K562 (cell line): ENCODE results near the gene SLC17A2. TPM values are rescaled to one million over a fixed set of nuclear protein-coding genes. Genes with fewer than 3 reads are reported as not detected.

Source experiments
- ATAC-seq: fragments of 200-7000 bp; cut with Tn5 transposase; 3 replicates; pipeline ENCODE4 v1.9.1; 2020; ENCODE audit warnings: moderate library complexity
- BruUV-seq: library from RNA; stranded (reverse); fragments of 400-500 nt; replicated peaks from 2 replicates; lab custom pipeline; 2021; lab: Mats Ljungman, UMichigan
- CTCF ChIA-PET: fragments of 300-600 bp; formaldehyde crosslinking; extraction: SDS; loops from one replicate; lab custom pipeline; 2021; ENCODE audit warnings: low intra/inter-chr PET ratio; lab: Yijun Ruan, JAX
- POLR2A ChIA-PET: fragments of 300-600, 350-650 bp; sonication (Branson Sonifier 250); formaldehyde crosslinking; extraction: SDS; loops from one replicate; lab custom pipeline; 2021; ENCODE audit warnings: antibody characterized with exemption, inconsistent platforms; lab: Yijun Ruan, JAX
- DNase-seq, 4 experiments: peaks; one replicate each; pipeline versions ENCODE4 v3.0.0 to v3.0.0-alpha.2; 2011 to 2018; ENCODE audit warnings: low spot score in 3 of 4, mixed read lengths in 3 of 4; ENCODE audit errors: extremely low read depth in 1 of 4
- FAIRE-seq: peaks from 2 replicates; lab custom pipeline; 2011; peaks lifted over from hg19 to GRCh38; lab: Jason Lieb, UNC
- H2AFZ ChIP-seq: 2 replicates; pipeline ENCODE4 v1.6.0; 2011; ENCODE audit warnings: low read depth, low read length, control low read depth, inconsistent platforms
- H3K27ac ChIP-seq: fragments of 200-600 bp; 3 replicates; pipeline ENCODE4 v1.8.0; 2011; ENCODE audit warnings: low read depth, mild to moderate bottlenecking, control low read depth, inconsistent platforms, low read length, moderate library complexity, mixed read lengths; ENCODE audit errors: extremely low read depth
- H3K27me3 ChIP-seq, 2 experiments: fragments of 300-600 bp in 1 of 2; 2 replicates in 1 of 2; 3 replicates in 1 of 2; pipeline versions ENCODE4 v1.6.0 to v1.8.0; 2011; ENCODE audit warnings: inconsistent platforms in 2 of 2, low read length in 2 of 2, mild to moderate bottlenecking in 1 of 2, mixed read lengths in 1 of 2, moderate library complexity in 1 of 2; ENCODE audit not compliant: control insufficient read depth in 2 of 2, insufficient read depth in 2 of 2
- H3K36me3 ChIP-seq: fragments of 300-600 bp; 3 replicates; pipeline ENCODE4 v1.8.0; 2011; ENCODE audit warnings: mild to moderate bottlenecking, low read length, inconsistent platforms; ENCODE audit not compliant: control insufficient read depth, insufficient read depth
- H3K4me1 ChIP-seq, 2 experiments: fragments of 200-600 bp in 1 of 2; replicated peaks in 1 of 2; 2 replicates in 1 of 2; 3 replicates in 1 of 2; pipeline versions ENCODE4 v1.5.1 to v1.8.0; 2011; ENCODE audit warnings: inconsistent platforms in 2 of 2, low read length in 2 of 2, mild to moderate bottlenecking in 1 of 2, mixed read lengths in 1 of 2, moderate library complexity in 1 of 2; ENCODE audit not compliant: control insufficient read depth in 2 of 2, insufficient read depth in 2 of 2
- H3K4me2 ChIP-seq: 2 replicates; pipeline ENCODE4 v1.6.1; 2011; ENCODE audit warnings: low read length, control low read depth, inconsistent platforms, mixed read lengths; ENCODE audit not compliant: insufficient read depth
- H3K4me3 ChIP-seq: fragments of 200-600 bp; sonication (generic), shearing (Covaris generic); 2 replicates; pipeline ENCODE4 v1.5.1; 2016; ENCODE audit warnings: control low read depth, inconsistent platforms
- H3K79me2 ChIP-seq: fragments of 200-600 bp; 3 replicates; pipeline ENCODE4 v1.8.0; 2011; ENCODE audit warnings: low read length, inconsistent platforms; ENCODE audit not compliant: control insufficient read depth, insufficient read depth
- H3K9ac ChIP-seq, 2 experiments: 2 replicates each; pipeline versions ENCODE4 v1.6.0 to v1.6.1; 2011; ENCODE audit warnings: low read depth in 2 of 2, low read length in 2 of 2, control low read depth in 1 of 2, inconsistent platforms in 1 of 2, mild to moderate bottlenecking in 1 of 2, mixed read lengths in 1 of 2; ENCODE audit not compliant: insufficient read depth in 1 of 2
- H3K9me1 ChIP-seq: one replicate; pipeline ENCODE4 v1.6.0; 2011; ENCODE audit warnings: inconsistent platforms, mild to moderate bottlenecking, low read length, moderate library complexity; ENCODE audit not compliant: control insufficient read depth, insufficient read depth
- H3K9me3 ChIP-seq: replicated peaks from 2 replicates; pipeline ENCODE4 v1.5.1; 2011; ENCODE audit warnings: low read depth, low read length, inconsistent platforms; ENCODE audit not compliant: control insufficient read depth, insufficient read depth
- H4K20me1 ChIP-seq: replicated peaks from 2 replicates; pipeline ENCODE4 v1.6.1; 2011; ENCODE audit warnings: low read length, inconsistent platforms, mixed read lengths; ENCODE audit not compliant: control insufficient read depth, insufficient read depth
- ATF7 ChIP-seq: fragments of 450-650 bp; IDR thresholded peaks from 2 replicates; pipeline ENCODE4 v1.7.1; 2014; ENCODE audit warnings: mild to moderate bottlenecking, moderate library complexity
- E4F1 ChIP-seq: fragments of 250-450 bp; sonication (Bioruptor Pico); IDR thresholded peaks from 2 replicates; pipeline ENCODE4 v1.5.0; 2021; ENCODE audit warnings: mild to moderate bottlenecking, borderline replicate concordance
- EP300 ChIP-seq: IDR thresholded peaks from 2 replicates; pipeline ENCODE4 v1.6.1; 2012; ENCODE audit warnings: low read length, improper control_type of control experiment
- ETS1 ChIP-seq: conservative IDR thresholded peaks from 2 replicates; pipeline ENCODE4 v1.6.1; 2011; ENCODE audit warnings: low read depth, mild to moderate bottlenecking, low read length; ENCODE audit not compliant: control insufficient read depth
- GTF2F1 ChIP-seq: IDR thresholded peaks from 2 replicates; pipeline ENCODE4 v1.6.1; 2011; ENCODE audit warnings: low read depth, low read length, improper control_type of control experiment
- MLLT1 ChIP-seq, 2 experiments: fragments of 450-650 bp; IDR thresholded peaks; 2 replicates each; pipeline ENCODE4 v1.6.1; 2016
- MTA3 ChIP-seq: fragments of 450-650 bp; formaldehyde crosslinking; IDR thresholded peaks from 2 replicates; pipeline ENCODE4 v1.6.1; 2017; ENCODE audit warnings: mild to moderate bottlenecking, borderline replicate concordance
- TAL1 ChIP-seq: fragments of 450-650 bp; IDR thresholded peaks from 2 replicates; pipeline ENCODE4 v1.6.1; 2016; ENCODE audit warnings: mild to moderate bottlenecking
- ZNF696 ChIP-seq: fragments of 250-450 bp; sonication (Bioruptor Pico); conservative IDR thresholded peaks from 2 replicates; pipeline ENCODE4 v1.4.0; 2020; ENCODE audit warnings: mild to moderate bottlenecking, moderate library complexity
- WGBS: fragments of 100-300 bp; shearing (Covaris generic); methylation state at CpG from one replicate; pipeline ENCODE4 v1.1.6; 2016; ENCODE audit warnings: low coverage, mixed read lengths; ENCODE audit not compliant: insufficient coverage; ENCODE audit errors: missing lambda C conversion rate; 5-methylcytosine and 5-hydroxymethylcytosine counted together
- in situ Hi-C: fragments of 300-500 bp; cut with MboI; formaldehyde crosslinking; loops from 4 replicates; pipeline ENCODE4 v1.15.0; 2018; ENCODE audit warnings: inconsistent platforms, mixed read lengths
- intact Hi-C: fragments of 100-400 bp; cut with micrococcal nuclease; formaldehyde crosslinking; loops from 2 replicates; pipeline ENCODE4 v1.14.2; 2022
- polyA plus RNA-seq, 8 experiments: library from polyadenylated mRNA; depleted of rRNA in 4 of 8; stranded (reverse) in 5 of 8; unstranded in 3 of 8; fragments of >200 nt; fragmentation: Nextera tagmentation in 2 of 8; fragmentation: Illumina TruSeq in 1 of 8; extraction: Ambion mirVana in 2 of 8; extraction: Trizol in 1 of 8; gene quantifications; 2 replicates each; pipeline versions ENCODE4 v1.2.1 to v1.2.3, GENCODE V29; 2011 to 2014; ENCODE audit warnings: inconsistent platforms in 1 of 8, missing spikeins in 1 of 8
- total RNA-seq, 7 experiments: library from RNA; depleted of rRNA in 6 of 7; stranded (reverse); fragments of >200 nt in 6 of 7; fragmentation: Illumina TruSeq in 2 of 7; extraction: Trizol in 2 of 7; gene quantifications; 2 replicates each; pipeline versions ENCODE4 v1.2.1 to v1.2.3, GENCODE V29; 2011 to 2021; ENCODE audit warnings: low replicate concordance in 1 of 7

The SLC17A2 gene
- total and polyA plus RNA-seq, 9 of the 15 experiments (the other 6 are each of a cell fraction or from before 2014, with no cell fraction given): not detected

DNA sequence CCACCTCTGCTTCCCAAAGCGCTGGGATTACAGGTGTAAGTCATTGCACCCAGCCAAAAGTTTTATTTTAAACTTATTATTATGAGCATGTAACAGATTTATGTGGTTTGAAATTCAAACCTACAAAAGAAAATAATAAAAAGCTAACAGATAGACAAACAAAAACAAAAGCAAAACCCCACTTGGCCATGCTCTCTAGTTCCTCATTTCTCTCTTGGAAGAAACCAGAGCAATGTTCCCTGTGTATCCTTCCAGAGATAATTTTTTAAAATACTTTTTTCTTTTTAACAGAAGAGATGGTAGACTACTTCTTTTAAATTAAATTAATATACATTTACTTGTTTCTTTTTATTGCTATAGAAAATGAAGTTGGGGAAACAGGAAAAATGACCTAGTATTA is 28.4 kb downstream of the SLC17A2 start:
- no peak overlapping the region for H3K4me2 ChIP-seq
- no peak overlapping the region for H3K9ac ChIP-seq
- no peaks in the 10 kb centered on the region; a peak in 1 of 5 replicates for H3K4me1 ChIP-seq
- H3K9me3 ChIP-seq: no peaks in the 10 kb centered on the region
- no peak for DNase-seq
- CTCF ChIA-PET: interaction anchor here (0.7 kb wide), 1 partner anchor 198 kb away, joined by 3 read pairs; no protein-coding TSS in a partner anchor
- H2AFZ ChIP-seq: no peak overlapping the region
- H3K27me3 ChIP-seq: peaks cover 0 to 3% of the 10 kb centered on the region in 2 experiments; a peak in 3 of 5 replicates
- no peak overlapping the region for H3K27ac ChIP-seq
- no peaks in the 10 kb centered on the region for H3K9me1 ChIP-seq
- ATAC-seq: no peak
- intact Hi-C loops: no loop called here
- TF ChIP-seq GTF2F1: no peak
- no peak for TF ChIP-seq TAL1
- no peak for TF ChIP-seq ZNF696 (CRISPR knock-in tag)
- no peak for TF ChIP-seq MTA3
- POLR2A ChIA-PET: interaction anchor here (1.5 kb wide), 1 partner anchor 14 kb away, joined by 3 read pairs; no protein-coding TSS in a partner anchor
- no peaks in the 10 kb centered on the region for H4K20me1 ChIP-seq
- H3K36me3 ChIP-seq: no peaks in the 10 kb centered on the region
- no peak overlapping the region for H3K4me3 ChIP-seq
- no TSS peak for BruUV-seq
- 0% methylated on average over 1 of the region's 1 CpG for WGBS
- FAIRE-seq: no peak
- no peaks in the 10 kb centered on the region for H3K79me2 ChIP-seq
- in situ Hi-C loops: no loop called here

DNA sequence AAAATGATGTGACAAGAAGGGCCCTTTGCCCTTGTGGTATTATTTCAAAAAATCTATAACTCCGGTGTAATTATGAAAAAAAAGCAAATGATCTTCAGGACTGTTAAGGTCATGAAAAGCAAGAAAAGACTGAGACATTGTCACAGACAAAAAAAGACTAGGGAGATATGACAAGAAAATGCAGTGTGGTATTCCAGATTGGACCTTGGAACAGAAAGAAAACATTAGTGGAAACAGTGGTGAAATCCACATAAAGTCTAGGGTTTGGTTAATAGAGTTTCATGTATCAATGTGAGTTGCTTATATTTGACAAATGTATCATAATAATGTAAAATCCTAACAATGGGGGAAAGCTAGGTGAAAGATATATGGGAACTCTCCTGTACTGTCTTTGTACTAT is 29.6 kb downstream of the SLC17A2 start:
- in situ Hi-C loops: no loop called here
- no peak overlapping the region for H3K9ac ChIP-seq
- intact Hi-C loops: no loop called here
- CTCF ChIA-PET: interaction anchor here (0.7 kb wide), 1 partner anchor 10 kb away, joined by 3 read pairs; no protein-coding TSS in a partner anchor
- H3K4me3 ChIP-seq: no peak overlapping the region
- H2AFZ ChIP-seq: no peak overlapping the region
- no peaks in the 10 kb centered on the region for H4K20me1 ChIP-seq
- POLR2A ChIA-PET: no interaction called here
- no peak for TF ChIP-seq ATF7
- TF ChIP-seq MLLT1 (IDR thresholded peaks at IDR 0.05): no peak
- no peak for TF ChIP-seq ETS1
- no peak for TF ChIP-seq EP300
- TF ChIP-seq E4F1 (CRISPR knock-in tag): no peak
- WGBS: 0% methylated on average over 1 of the region's 1 CpG
- H3K79me2 ChIP-seq: no peaks in the 10 kb centered on the region
- DNase-seq (no peak), ATAC-seq (no peak), FAIRE-seq (no peak)
- peaks cover 2% of the 10 kb centered on the region for H3K9me1 ChIP-seq
- BruUV-seq: no TSS peak
- no peaks in the 10 kb centered on the region for H3K9me3 ChIP-seq
- H3K4me2 ChIP-seq: no peak overlapping the region
- peaks cover 0 to 3% of the 10 kb centered on the region in 2 experiments; a peak in 2 of 5 replicates for H3K27me3 ChIP-seq
- no peaks in the 10 kb centered on the region for H3K36me3 ChIP-seq
- H3K4me1 ChIP-seq: no peaks in the 10 kb centered on the region; a peak in 1 of 5 replicates
- no peak overlapping the region for H3K27ac ChIP-seq
